HG03159 (cell line): ENCODE results near the gene DOC2B.
"Not testable (repeated sequence)": the region's sequence is repeated elsewhere in the genome, so short reads cannot be mapped to it uniquely, and the experiment has no call there.

Source experiments
- ATAC-seq: cut with Tn5 transposase; IDR thresholded peaks from one replicate; pipeline ENCODE4 v1.9.1; 2021; ENCODE audit warnings: mild to moderate bottlenecking, moderate library complexity; ENCODE audit not compliant: unreplicated experiment

Gene DOC2B

GRCh38 chr17:146983-147761 is 34.3 kb downstream of the DOC2B start:
- ATAC-seq, result no peak

GRCh38 chr17:146546-146945 is 34.9 kb downstream of the DOC2B start:
- no peak for ATAC-seq

- ATAC-seq, result no peak
Observed at GRCh38 chr17:145671-146541, 35.5 kb downstream of the DOC2B start.

- ATAC-seq, result no peak
Observed at GRCh38 chr17:144936-145670, 36.3 kb downstream of the DOC2B start.

- no peak for ATAC-seq
Observed at GRCh38 chr17:143785-144281, 37.6 kb downstream of the DOC2B start.

- no peak for ATAC-seq
Observed at GRCh38 chr17:142876-143784, 38.3 kb downstream of the DOC2B start.

GRCh38 chr17:142102-142661 is 39.3 kb downstream of the DOC2B start:
- ATAC-seq, result no peak

GRCh38 chr17:139401-140205 is 41.8 kb downstream of the DOC2B start:
- not testable (repeated sequence) for ATAC-seq

GRCh38 chr17:137166-137807 is 44.2 kb downstream of the DOC2B start, which contains the start of gene SCGB1C2:
SCGB1C2 (plus strand) TSS chr17:137569; CDS start chr17:137591, 22 bp downstream.
- not testable (repeated sequence) for ATAC-seq

- ATAC-seq, result not testable (repeated sequence)
Observed at GRCh38 chr17:136531-136930, 44.9 kb downstream of the DOC2B start.

GRCh38 chr17:135895-136294 is 45.6 kb downstream of the DOC2B start:
- ATAC-seq, result not testable (repeated sequence)

- not testable (repeated sequence) for ATAC-seq
Observed at GRCh38 chr17:135022-135421, 46.4 kb downstream of the DOC2B start.

- ATAC-seq, result peak; percentile 74
Observed at GRCh38 chr17:134332-134785, 47.1 kb downstream of the DOC2B start.

- ATAC-seq, result not testable (repeated sequence)
Observed at GRCh38 chr17:133932-134331, 47.5 kb downstream of the DOC2B start.

GRCh38 chr17:118339-118917 is 63.0 kb downstream of the DOC2B start:
- ATAC-seq, result not testable (repeated sequence)

- ATAC-seq, result not testable (repeated sequence)
Observed at GRCh38 chr17:113111-113510, 68.3 kb downstream of the DOC2B start.
